ENCODE results near the gene BMP8A.
"Not testable (repeated sequence)": the region's sequence is repeated elsewhere in the genome, so short reads cannot be mapped to it uniquely, and the experiment has no call there.

BMP8A gene

GRCh38 chr1:39522661-39523567, 31.5 kb downstream of the BMP8A start:
- H3K4me3 Mint-ChIP-seq, result no peak overlapping the region
- peaks cover 20% of the 10 kb centered on the region for H3K4me1 Mint-ChIP-seq
- peaks cover 5% of the 10 kb centered on the region for H3K36me3 Mint-ChIP-seq
- H3K27me3 Mint-ChIP-seq, result no peaks in the 10 kb centered on the region
- no peaks in the 10 kb centered on the region for H3K9me3 Mint-ChIP-seq
- ATAC-seq (ENCODE audit: low read depth) (no peak), DNase-seq (ENCODE audit: low spot score in 2 of 2) (no peak)
- no peak overlapping the region for H3K27ac Mint-ChIP-seq

- Mint-ChIP-seq H3K4me3 (peak overlapping the region; percentile 47), H3K36me3 (peaks cover 7% of the 10 kb centered on the region), H3K27me3 (no peaks in the 10 kb centered on the region), H3K9me3 (no peaks in the 10 kb centered on the region), H3K27ac (peak overlapping the region; percentile 72), H3K4me1 (peaks cover 20% of the 10 kb centered on the region)
- ATAC-seq (ENCODE audit: low read depth), result no peak
- no peak for DNase-seq (ENCODE audit: low spot score in 2 of 2)
Measured at GRCh38 chr1:39524171-39524570, 32.7 kb downstream of the BMP8A start.

- ATAC-seq (ENCODE audit: low read depth), result no peak
- H3K27me3 Mint-ChIP-seq, result no peaks in the 10 kb centered on the region
- H3K36me3 Mint-ChIP-seq, result peaks cover 7% of the 10 kb centered on the region
- H3K4me1 Mint-ChIP-seq, result peaks cover 20% of the 10 kb centered on the region
- H3K9me3 Mint-ChIP-seq, result no peaks in the 10 kb centered on the region
- no peak for DNase-seq (ENCODE audit: low spot score in 2 of 2)
- peak overlapping the region; percentile 14 for H3K4me3 Mint-ChIP-seq
- peak overlapping the region; percentile 72 for H3K27ac Mint-ChIP-seq
Measured at GRCh38 chr1:39524591-39525365, 33.3 kb downstream of the BMP8A start.

- Mint-ChIP-seq H3K4me1 (peaks cover 20% of the 10 kb centered on the region), H3K27me3 (no peaks in the 10 kb centered on the region), H3K4me3 (peak overlapping the region; percentile 43), H3K9me3 (no peaks in the 10 kb centered on the region), H3K36me3 (peaks cover 7% of the 10 kb centered on the region), H3K27ac (peak overlapping the region; percentile 72)
- peak; percentile 99 for ATAC-seq (ENCODE audit: low read depth)
- peak; percentile 63 to 69 for DNase-seq (ENCODE audit: low spot score in 2 of 2)
Measured at GRCh38 chr1:39525366-39526165, 34.1 kb downstream of the BMP8A start.

GRCh38 chr1:39526466-39527189, 35.2 kb downstream of the BMP8A start:
- Mint-ChIP-seq H3K9me3 (no peaks in the 10 kb centered on the region), H3K27me3 (no peaks in the 10 kb centered on the region), H3K36me3 (peaks cover 10% of the 10 kb centered on the region), H3K27ac (no peak overlapping the region), H3K4me3 (no peak overlapping the region), H3K4me1 (peaks cover 20% of the 10 kb centered on the region)
- no peak for ATAC-seq (ENCODE audit: low read depth)
- DNase-seq (ENCODE audit: low spot score in 2 of 2), result no peak

- H3K9me3 Mint-ChIP-seq; ATAC-seq (ENCODE audit: low read depth); DNase-seq (ENCODE audit: low spot score in 2 of 2); H3K27me3 Mint-ChIP-seq; H3K27ac Mint-ChIP-seq; H3K4me3 Mint-ChIP-seq: not testable (repeated sequence)
- peaks cover 14% of the 10 kb centered on the region for H3K36me3 Mint-ChIP-seq
- peaks cover 20% of the 10 kb centered on the region for H3K4me1 Mint-ChIP-seq
Measured at GRCh38 chr1:39527190-39527579, 35.7 kb downstream of the BMP8A start.

GRCh38 chr1:39528082-39528481, 36.6 kb downstream of the BMP8A start:
- H3K9me3 Mint-ChIP-seq, result no peaks in the 10 kb centered on the region

GRCh38 chr1:39529901-39530535, 38.6 kb downstream of the BMP8A start:
- Mint-ChIP-seq H3K27me3 (no peaks in the 10 kb centered on the region), H3K9me3 (no peaks in the 10 kb centered on the region), H3K36me3 (peaks cover 12% of the 10 kb centered on the region), H3K27ac (no peak overlapping the region), H3K4me1 (peaks cover 9% of the 10 kb centered on the region), H3K4me3 (no peak overlapping the region)
- DNase-seq (ENCODE audit: low spot score in 2 of 2) (no peak), ATAC-seq (ENCODE audit: low read depth) (no peak)

More at GRCh38 chr1:39528082-39528481, 36.6 kb downstream of the BMP8A start:
- H3K27ac Mint-ChIP-seq, result no peak overlapping the region
- no peak overlapping the region for H3K4me3 Mint-ChIP-seq
- H3K4me1 Mint-ChIP-seq, result peaks cover 20% of the 10 kb centered on the region
- DNase-seq (ENCODE audit: low spot score in 2 of 2) (no peak), ATAC-seq (ENCODE audit: low read depth) (no peak)
- peaks cover 14% of the 10 kb centered on the region for H3K36me3 Mint-ChIP-seq
- no peaks in the 10 kb centered on the region for H3K27me3 Mint-ChIP-seq

GRCh38 chr1:39531526-39531925, 40.1 kb downstream of the BMP8A start:
- peaks cover 14% of the 10 kb centered on the region for H3K36me3 Mint-ChIP-seq
- DNase-seq (ENCODE audit: low spot score in 2 of 2), result no peak
- no peak overlapping the region for H3K27ac Mint-ChIP-seq
- H3K4me1 Mint-ChIP-seq, result no peaks in the 10 kb centered on the region
- H3K4me3 Mint-ChIP-seq, result no peak overlapping the region
- ATAC-seq (ENCODE audit: low read depth), result no peak
- no peaks in the 10 kb centered on the region for H3K9me3 Mint-ChIP-seq
- no peaks in the 10 kb centered on the region for H3K27me3 Mint-ChIP-seq

GRCh38 chr1:39533442-39533841, 42.0 kb downstream of the BMP8A start:
- no peak for DNase-seq (ENCODE audit: low spot score in 2 of 2)
- H3K27me3 Mint-ChIP-seq, result no peaks in the 10 kb centered on the region
- H3K4me1 Mint-ChIP-seq, result peaks cover 1% of the 10 kb centered on the region
- H3K9me3 Mint-ChIP-seq, result no peaks in the 10 kb centered on the region
- no peak overlapping the region for H3K4me3 Mint-ChIP-seq
- peaks cover 11% of the 10 kb centered on the region for H3K36me3 Mint-ChIP-seq
- no peak for ATAC-seq (ENCODE audit: low read depth)
- H3K27ac Mint-ChIP-seq, result no peak overlapping the region

GRCh38 chr1:39538531-39539251, 47.3 kb downstream of the BMP8A start:
- Mint-ChIP-seq H3K36me3 (peaks cover 22% of the 10 kb centered on the region), H3K27ac (no peak overlapping the region), H3K4me1 (peaks cover 14% of the 10 kb centered on the region)

GRCh38 chr1:39539252-39539790, 47.9 kb downstream of the BMP8A start:
- H3K4me1 Mint-ChIP-seq, result peaks cover 14% of the 10 kb centered on the region
- peaks cover 22% of the 10 kb centered on the region for H3K36me3 Mint-ChIP-seq
- H3K27ac Mint-ChIP-seq, result no peak overlapping the region
- H3K27me3 Mint-ChIP-seq, result no peaks in the 10 kb centered on the region
- H3K9me3 Mint-ChIP-seq, result no peaks in the 10 kb centered on the region
- ATAC-seq (ENCODE audit: low read depth) (peak; percentile 82), DNase-seq (ENCODE audit: low spot score in 2 of 2) (peak; percentile 49 to 52)
- H3K4me3 Mint-ChIP-seq, result no peak overlapping the region

More at GRCh38 chr1:39538531-39539251, 47.3 kb downstream of the BMP8A start:
- DNase-seq (ENCODE audit: low spot score in 2 of 2) (no peak), ATAC-seq (ENCODE audit: low read depth) (peak; percentile 22)
- Mint-ChIP-seq H3K27me3 (no peaks in the 10 kb centered on the region), H3K9me3 (no peaks in the 10 kb centered on the region), H3K4me3 (no peak overlapping the region)
